ENCODE data around the gene PARP12.

- TF ChIP-seq SUZ12 (IDR thresholded peaks at IDR 0.05; ENCODE audit: extremely low read depth, insufficient read depth, insufficient read length) (no peak), YY1 (IDR thresholded peaks at IDR 0.05; ENCODE audit: insufficient read depth, insufficient read length) (no peak)
These were observed 23.7 kb downstream of the PARP12 start for GRCh38 chr7:140039066-140039465.
